MM.1S (cell line): ENCODE data around the gene SIRPB2.

Source experiments
- DNase-seq: peaks from one replicate; pipeline ENCODE4 v3.0.0-alpha.2; 2015
- H2AFZ ChIP-seq: fragments of 300-600 bp; sonication (generic); 2 replicates; pipeline ENCODE4 v1.6.0; 2016; ENCODE audit warnings: antibody characterized with exemption, low read length
- H3F3A ChIP-seq: fragments of 300-600 bp; sonication (generic); 2 replicates; pipeline ENCODE4 v1.6.1; 2016; ENCODE audit warnings: mild to moderate bottlenecking, antibody characterized with exemption, low read length, moderate library complexity, mixed read lengths; ENCODE audit not compliant: insufficient read depth
- H3K27ac ChIP-seq: fragments of 300-600 bp; sonication (generic); 2 replicates; pipeline ENCODE4 v1.5.1; 2016; ENCODE audit warnings: mild to moderate bottlenecking, low read length
- H3K27me3 ChIP-seq: fragments of 300-600 bp; sonication (generic); replicated peaks from 2 replicates; pipeline ENCODE4 v1.6.0; 2016; ENCODE audit warnings: low read length; ENCODE audit not compliant: insufficient read depth
- H3K36me3 ChIP-seq: fragments of 300-600 bp; sonication (generic); replicated peaks from 2 replicates; pipeline ENCODE4 v1.6.1; 2016; ENCODE audit warnings: mild to moderate bottlenecking, low read length, mixed read lengths; ENCODE audit not compliant: insufficient read depth
- H3K4me1 ChIP-seq: fragments of 300-600 bp; sonication (generic); 2 replicates; pipeline ENCODE4 v1.6.1; 2016; ENCODE audit warnings: low read length, mixed read lengths
- H3K4me2 ChIP-seq: fragments of 300-600 bp; sonication (generic); 2 replicates; pipeline ENCODE4 v1.6.0; 2016; ENCODE audit warnings: low read depth, low read length
- H3K4me3 ChIP-seq: fragments of 300-600 bp; sonication (generic); 2 replicates; pipeline ENCODE4 v1.5.1; 2016; ENCODE audit warnings: low read length, mixed read lengths
- H3K79me2 ChIP-seq: fragments of 300-600 bp; sonication (generic); 2 replicates; pipeline ENCODE4 v1.6.1; 2016; ENCODE audit warnings: mixed run types, low read length, mixed read lengths
- H3K9ac ChIP-seq: fragments of 300-600 bp; sonication (generic); 2 replicates; pipeline ENCODE4 v1.6.1; 2016; ENCODE audit warnings: low read length, mixed read lengths
- H3K9me2 ChIP-seq: fragments of 300-600 bp; sonication (generic); replicated peaks from 2 replicates; pipeline ENCODE4 v1.6.1; 2016; ENCODE audit warnings: mild to moderate bottlenecking, low read length, mixed read lengths; ENCODE audit not compliant: insufficient read depth
- H3K9me3 ChIP-seq: fragments of 300-600 bp; sonication (generic); replicated peaks from 2 replicates; pipeline ENCODE4 v1.6.1; 2016; ENCODE audit warnings: mild to moderate bottlenecking, low read length, mixed read lengths; ENCODE audit not compliant: insufficient read depth
- H4K20me1 ChIP-seq: fragments of 300-600 bp; sonication (generic); 2 replicates; pipeline ENCODE4 v1.6.1; 2016; ENCODE audit warnings: mild to moderate bottlenecking, low read length, moderate library complexity, mixed read lengths; ENCODE audit not compliant: insufficient read depth
- CTCF ChIP-seq: fragments of 300-600 bp; sonication (generic); IDR thresholded peaks from 2 replicates; pipeline ENCODE4 v1.5.1; 2016; ENCODE audit warnings: antibody characterized with exemption, low read length, mixed read lengths
- EZH2 ChIP-seq: fragments of 300-600 bp; sonication (generic); optimal IDR thresholded peaks from 2 replicates; pipeline ENCODE3; 2017; ENCODE audit warnings: low read depth, mild to moderate bottlenecking, antibody characterized with exemption, low read length, mixed read lengths
- EZH2phosphoT487 ChIP-seq: fragments of 300-600 bp; sonication (generic); IDR thresholded peaks from 2 replicates; pipeline ENCODE4 v1.6.1; 2018; ENCODE audit warnings: antibody characterized with exemption, low read length

The SIRPB2 gene

GRCh38 chr20:1477896-1478490, 13.2 kb downstream of the SIRPB2 start:
- H3K36me3 ChIP-seq = no peaks in the 10 kb centered on the region
- TF ChIP-seq EZH2phosphoT487 (no peak), EZH2 (no peak), CTCF (no peak)
- H3K9ac ChIP-seq = no peak overlapping the region
- H3K27ac ChIP-seq = no peak overlapping the region
- no peaks in the 10 kb centered on the region for H3F3A ChIP-seq
- H3K4me2 ChIP-seq = no peak overlapping the region
- DNase-seq = no peak
- no peak overlapping the region for H3K4me3 ChIP-seq
- H4K20me1 ChIP-seq = no peaks in the 10 kb centered on the region
- no peaks in the 10 kb centered on the region for H3K9me2 ChIP-seq
- no peak overlapping the region for H2AFZ ChIP-seq
- H3K9me3 ChIP-seq = no peaks in the 10 kb centered on the region
- H3K27me3 ChIP-seq = no peaks in the 10 kb centered on the region
- no peaks in the 10 kb centered on the region for H3K4me1 ChIP-seq
- H3K79me2 ChIP-seq = no peaks in the 10 kb centered on the region

GRCh38 chr20:1474817-1475603, 16.2 kb downstream of the SIRPB2 start:
- Histone ChIP-seq H3K9me2 (no peaks in the 10 kb centered on the region), H3K36me3 (no peaks in the 10 kb centered on the region), H3K79me2 (no peaks in the 10 kb centered on the region), H3K27ac (no peak overlapping the region), H3K27me3 (no peaks in the 10 kb centered on the region), H3K9ac (no peak overlapping the region), H3K4me3 (no peak overlapping the region), H3K9me3 (no peaks in the 10 kb centered on the region), H3K4me1 (0 out of 2 replicates have a peak, but pooled peaks cover under 1% of the 10 kb centered on the region), H3F3A (no peaks in the 10 kb centered on the region), H2AFZ (no peak overlapping the region), H3K4me2 (no peak overlapping the region), H4K20me1 (no peaks in the 10 kb centered on the region)
- TF ChIP-seq EZH2phosphoT487 (no peak), CTCF (peak; percentile 51), EZH2 (no peak)
- DNase-seq = peak; percentile 39

- DNase-seq = no peak
- Histone ChIP-seq H2AFZ (no peak overlapping the region), H4K20me1 (no peaks in the 10 kb centered on the region), H3F3A (no peaks in the 10 kb centered on the region), H3K4me3 (no peak overlapping the region), H3K9ac (no peak overlapping the region), H3K27me3 (no peaks in the 10 kb centered on the region), H3K27ac (no peak overlapping the region), H3K79me2 (no peaks in the 10 kb centered on the region), H3K9me3 (no peaks in the 10 kb centered on the region), H3K4me1 (0 out of 2 replicates have a peak, but pooled peaks cover 3% of the 10 kb centered on the region), H3K36me3 (no peaks in the 10 kb centered on the region), H3K9me2 (no peaks in the 10 kb centered on the region), H3K4me2 (no peak overlapping the region)
- TF ChIP-seq EZH2phosphoT487 = no peak
- no peak for TF ChIP-seq CTCF
- no peak for TF ChIP-seq EZH2
Measured at GRCh38 chr20:1474325-1474724, 16.9 kb downstream of the SIRPB2 start.
